ENCODE measurements around the gene ARMC5.
"Not testable (repeated sequence)": the region's sequence is repeated elsewhere in the genome, so short reads cannot be mapped to it uniquely, and the experiment has no call there.

Gene ARMC5

GRCh38 chr16:31477220-31478216 lies 18.2 kb downstream of the ARMC5 start:
- no peak for DNase-seq (ENCODE audit: low read depth)

DNA sequence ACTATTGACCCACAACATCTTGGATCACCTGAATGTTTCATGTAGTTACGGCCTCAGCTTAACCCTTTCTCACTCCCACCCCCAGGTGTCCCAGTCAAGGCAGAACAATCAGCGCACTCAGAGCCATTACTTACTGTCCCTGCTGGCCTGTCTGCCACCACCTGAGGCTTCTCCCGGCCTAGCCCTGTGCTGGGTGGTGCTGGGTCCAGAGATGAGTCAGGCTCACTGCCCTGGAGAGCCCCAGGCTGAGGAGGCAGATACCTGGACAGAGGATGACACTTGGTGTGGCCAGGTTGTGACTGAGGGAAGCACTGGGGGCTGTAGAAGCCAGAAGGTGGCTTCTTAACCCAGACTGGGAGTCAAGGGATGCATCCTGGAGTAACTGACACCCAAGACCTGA lies 19.7 kb downstream of the ARMC5 start:
- DNase-seq (ENCODE audit: low read depth) = no peak

DNA sequence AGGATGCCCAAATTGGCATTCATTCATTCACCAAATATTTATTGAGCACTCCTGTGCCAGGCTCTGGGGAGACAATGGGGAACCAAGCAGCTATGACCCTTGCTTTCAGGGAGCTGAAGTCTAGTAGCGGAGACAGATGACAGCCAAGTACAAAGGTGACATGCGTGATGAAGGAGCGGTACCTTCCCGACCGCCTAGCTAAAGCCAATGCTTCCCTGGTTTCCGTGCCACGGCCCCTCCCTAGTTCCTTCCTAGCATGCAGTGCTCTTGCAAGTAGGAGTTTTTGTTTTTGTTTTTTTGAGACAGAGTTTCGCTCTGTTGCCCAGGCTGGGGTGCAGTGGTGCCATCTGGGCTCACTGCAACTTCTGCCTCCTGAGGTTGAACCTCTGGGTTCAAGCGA lies 20.4 kb downstream of the ARMC5 start:
- no peak for DNase-seq (ENCODE audit: low read depth)

- DNase-seq (ENCODE audit: low read depth) = no peak
Observed at GRCh38 chr16:31480851-31481536, 21.7 kb downstream of the ARMC5 start.

DNA sequence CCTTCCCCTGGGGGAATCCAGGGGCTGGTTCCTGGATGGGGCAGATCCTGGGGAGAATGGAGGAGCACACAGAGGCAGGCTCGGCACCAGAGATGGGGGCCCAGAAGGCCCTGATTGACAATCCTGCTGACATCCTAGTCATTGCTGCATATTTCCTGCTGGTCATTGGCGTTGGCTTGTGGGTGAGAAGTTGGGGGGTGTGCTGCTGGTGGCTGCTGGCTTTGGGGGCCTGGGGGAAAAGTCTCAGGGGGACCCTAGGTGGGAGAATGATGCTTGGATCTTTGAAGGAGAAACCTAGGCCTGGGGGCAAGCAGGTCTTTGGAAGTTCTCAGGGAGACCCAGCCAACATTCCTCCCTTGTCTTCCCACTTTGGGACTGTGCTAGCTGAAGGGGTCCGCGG lies 23.8 kb downstream of the ARMC5 start, which contains the start of gene SLC5A2:
TSS of gene SLC5A2 (plus strand) at position 43 of the 400 bp plus-strand sequence. CDS start at position 57, 14 bp downstream.
- no peak for DNase-seq (ENCODE audit: low read depth)

- DNase-seq (ENCODE audit: low read depth) = not testable (repeated sequence)
Observed at GRCh38 chr16:31484048-31484447, 24.7 kb downstream of the ARMC5 start.

GRCh38 chr16:31484491-31485171 lies 25.3 kb downstream of the ARMC5 start:
- DNase-seq (ENCODE audit: low read depth) = no peak

DNA sequence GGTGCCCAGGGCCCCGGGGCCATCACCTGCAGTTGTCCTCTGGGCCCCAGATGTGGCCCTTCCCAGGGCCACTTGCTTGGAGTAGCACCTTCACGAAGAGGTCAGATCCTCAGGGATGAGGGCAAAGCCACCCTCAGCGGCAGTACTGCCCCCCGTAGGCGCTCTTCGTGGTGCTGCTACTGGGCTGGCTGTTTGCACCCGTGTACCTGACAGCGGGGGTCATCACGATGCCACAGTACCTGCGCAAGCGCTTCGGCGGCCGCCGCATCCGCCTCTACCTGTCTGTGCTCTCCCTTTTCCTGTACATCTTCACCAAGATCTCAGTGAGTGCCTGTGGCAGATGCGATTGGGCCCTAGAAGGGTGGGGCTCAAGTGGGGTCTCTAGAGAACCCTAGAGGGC lies 26.3 kb downstream of the ARMC5 start:
- DNase-seq (ENCODE audit: low read depth) = no peak

DNA sequence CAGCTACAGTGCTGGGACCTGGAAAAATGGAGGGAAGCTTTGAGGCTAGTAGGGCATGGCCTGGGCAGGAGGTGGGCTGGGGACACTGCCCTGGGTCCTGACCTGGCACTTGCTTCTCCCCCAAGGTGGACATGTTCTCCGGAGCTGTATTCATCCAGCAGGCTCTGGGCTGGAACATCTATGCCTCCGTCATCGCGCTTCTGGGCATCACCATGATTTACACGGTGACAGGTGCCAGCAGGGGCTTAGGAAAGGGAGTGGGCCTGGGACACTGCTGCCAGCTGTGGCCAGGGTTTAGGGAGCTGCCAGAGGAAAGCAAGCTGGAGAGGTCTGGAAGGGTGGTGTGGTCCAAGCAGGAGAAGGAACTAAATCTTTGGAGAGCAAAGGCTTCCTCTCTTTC lies 26.7 kb downstream of the ARMC5 start:
- no peak for DNase-seq (ENCODE audit: low read depth)

DNA sequence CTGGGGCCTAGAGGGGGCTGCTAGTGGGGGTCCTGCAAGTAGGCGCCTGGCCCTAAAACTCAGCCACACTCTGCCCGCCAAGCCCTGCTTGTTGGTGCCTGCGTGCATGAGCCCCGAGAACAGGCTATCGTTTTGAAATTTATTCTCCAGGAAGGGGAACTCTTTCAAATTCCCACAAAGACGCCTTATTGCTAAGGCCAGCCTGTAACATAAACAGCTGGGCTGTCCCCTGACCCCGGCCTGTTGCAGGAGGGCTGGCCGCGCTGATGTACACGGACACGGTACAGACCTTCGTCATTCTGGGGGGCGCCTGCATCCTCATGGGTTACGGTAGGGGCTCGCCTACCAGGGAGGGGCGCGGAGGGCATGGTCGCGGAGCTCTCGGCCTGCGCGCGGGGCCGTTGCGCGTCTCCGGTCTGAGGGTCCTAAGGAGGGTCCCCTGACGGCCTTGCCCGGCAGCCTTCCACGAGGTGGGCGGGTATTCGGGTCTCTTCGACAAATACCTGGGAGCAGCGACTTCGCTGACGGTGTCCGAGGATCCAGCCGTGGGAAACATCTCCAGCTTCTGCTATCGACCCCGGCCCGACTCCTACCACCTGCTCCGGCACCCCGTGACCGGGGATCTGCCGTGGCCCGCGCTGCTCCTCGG lies 27.9 kb downstream of the ARMC5 start:
- no peak for DNase-seq (ENCODE audit: low read depth)

DNA sequence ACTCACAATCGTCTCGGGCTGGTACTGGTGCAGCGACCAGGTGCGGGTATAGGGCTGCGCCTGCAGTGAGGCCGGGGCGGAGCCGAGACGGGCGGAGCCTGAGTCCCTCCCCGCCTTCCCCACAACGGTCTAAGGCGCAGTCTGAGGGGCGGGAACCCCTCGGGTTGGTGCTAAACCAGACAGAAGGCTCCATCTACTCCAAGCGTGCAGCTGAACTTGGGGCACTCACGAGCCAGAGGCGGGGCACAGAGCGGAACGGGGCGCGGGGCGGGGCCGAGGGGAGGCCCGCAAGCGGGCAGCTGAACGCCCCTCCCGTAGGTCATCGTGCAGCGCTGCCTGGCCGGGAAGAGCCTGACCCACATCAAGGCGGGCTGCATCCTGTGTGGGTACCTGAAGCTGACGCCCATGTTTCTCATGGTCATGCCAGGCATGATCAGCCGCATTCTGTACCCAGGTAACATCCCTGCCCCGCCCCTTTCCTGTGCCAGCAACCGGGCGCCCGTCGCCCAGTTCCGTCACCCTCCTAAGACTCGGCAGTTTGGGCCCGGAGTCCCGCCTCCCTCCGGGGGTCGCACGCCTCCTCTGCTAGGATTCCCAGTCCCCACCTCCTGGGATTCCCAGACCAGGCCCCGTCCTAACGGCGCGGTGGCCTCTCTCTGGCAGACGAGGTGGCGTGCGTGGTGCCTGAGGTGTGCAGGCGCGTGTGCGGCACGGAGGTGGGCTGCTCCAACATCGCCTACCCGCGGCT lies 28.6 kb downstream of the ARMC5 start:
- peak; percentile 51 for DNase-seq (ENCODE audit: low read depth)

- no peak for DNase-seq (ENCODE audit: low read depth)
Observed at GRCh38 chr16:31488468-31489297, 29.4 kb downstream of the ARMC5 start.

DNA sequence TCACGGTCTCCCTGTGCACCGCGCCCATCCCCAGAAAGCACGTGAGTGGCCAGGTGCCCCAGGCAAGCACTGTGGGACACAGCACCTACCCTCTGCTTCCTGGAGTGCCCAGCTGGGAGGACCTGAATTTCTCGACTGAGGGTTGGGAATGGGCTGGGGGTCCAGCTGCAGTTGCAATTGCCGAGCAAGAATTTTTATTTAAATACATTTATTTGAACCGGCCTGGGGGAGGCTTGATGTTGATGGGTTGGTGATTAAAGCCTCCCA lies 29.9 kb downstream of the ARMC5 start:
- no peak for DNase-seq (ENCODE audit: low read depth)

DNA sequence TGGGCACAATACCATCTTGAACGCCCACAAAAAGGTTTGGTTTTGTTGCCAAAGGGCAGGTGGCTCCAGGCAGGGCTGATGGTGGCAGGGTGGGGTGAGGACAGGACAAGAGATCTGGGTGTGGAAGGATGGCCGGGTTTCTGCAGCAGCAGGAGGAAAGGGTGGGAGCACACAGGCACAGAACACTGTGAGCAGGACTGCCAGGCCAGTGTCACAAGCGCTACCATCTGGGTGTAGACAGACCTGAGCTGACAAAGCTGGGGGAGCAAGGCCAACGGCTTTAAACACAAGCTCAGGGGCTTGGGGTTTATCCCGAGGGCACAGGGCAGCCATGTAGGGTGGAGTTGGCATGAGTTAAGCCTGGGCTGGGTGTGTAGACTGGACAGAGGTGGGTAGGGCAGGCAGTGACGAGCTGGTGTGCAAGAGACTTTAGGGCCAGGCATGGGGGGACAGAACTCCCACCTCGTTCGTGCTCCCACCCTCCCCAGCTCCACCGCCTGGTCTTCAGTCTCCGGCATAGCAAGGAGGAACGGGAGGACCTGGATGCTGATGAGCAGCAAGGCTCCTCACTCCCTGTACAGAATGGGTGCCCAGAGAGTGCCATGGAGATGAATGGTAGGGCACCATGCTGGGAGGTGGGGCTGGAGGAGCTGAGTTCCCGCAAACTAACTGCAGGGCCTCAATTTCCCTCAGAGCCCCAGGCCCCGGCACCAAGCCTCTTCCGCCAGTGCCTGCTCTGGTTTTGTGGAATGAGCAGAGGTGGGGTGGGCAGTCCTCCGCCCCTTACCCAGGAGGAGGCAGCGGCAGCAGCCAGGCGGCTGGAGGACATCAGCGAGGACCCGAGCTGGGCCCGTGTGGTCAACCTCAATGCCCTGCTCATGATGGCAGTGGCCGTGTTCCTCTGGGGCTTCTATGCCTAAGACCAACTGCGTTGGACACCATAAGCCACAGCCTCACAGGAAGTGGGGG lies 30.6 kb downstream of the ARMC5 start:
- DNase-seq (ENCODE audit: low read depth) = no peak

- DNase-seq (ENCODE audit: low read depth) = no peak
Observed at GRCh38 chr16:31491778-31492418, 32.6 kb downstream of the ARMC5 start.

- DNase-seq (ENCODE audit: low read depth) = no peak
Observed at GRCh38 chr16:31493506-31494125, 34.3 kb downstream of the ARMC5 start.

DNA sequence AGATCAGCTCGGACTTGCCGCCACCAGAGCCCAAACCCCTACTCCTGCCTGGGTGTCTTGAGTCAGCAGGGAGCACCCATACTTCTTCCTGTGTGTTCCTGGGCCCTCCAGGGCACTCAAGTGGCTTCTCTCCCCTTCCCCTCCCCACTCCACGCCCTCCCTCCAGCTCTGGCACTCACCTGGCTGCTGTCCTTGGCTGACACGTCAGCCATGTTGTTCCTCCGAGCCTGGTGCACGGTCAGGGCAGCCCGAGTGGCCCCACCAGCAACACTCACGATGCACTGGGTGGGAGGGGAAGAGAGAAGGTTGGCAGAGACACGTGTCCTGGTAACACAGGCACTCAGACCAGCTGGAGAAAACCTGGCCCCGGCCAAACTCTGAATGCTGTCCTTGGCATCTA lies 37.4 kb downstream of the ARMC5 start:
- no peak for DNase-seq (ENCODE audit: low read depth)

GRCh38 chr16:31498493-31498892 lies 39.2 kb downstream of the ARMC5 start:
- no peak for DNase-seq (ENCODE audit: low read depth)

Data from stimulated activated CD8-positive, alpha-beta memory T cell treated with anti-CD3 and anti-CD28 coated beads, Interleukin-12 subunit alpha, Interleukin-12 subunit beta, amount 100 ng/mL, for 1 hour (primary cell).